Measurements from ENCODE around the gene IPO4. TPM values are rescaled to one million over a fixed set of nuclear protein-coding genes. Genes with fewer than 3 reads are reported as not detected.

IPO4 gene
- total RNA-seq, 1 experiment from 2014 or later = 116 TPM

DNA sequence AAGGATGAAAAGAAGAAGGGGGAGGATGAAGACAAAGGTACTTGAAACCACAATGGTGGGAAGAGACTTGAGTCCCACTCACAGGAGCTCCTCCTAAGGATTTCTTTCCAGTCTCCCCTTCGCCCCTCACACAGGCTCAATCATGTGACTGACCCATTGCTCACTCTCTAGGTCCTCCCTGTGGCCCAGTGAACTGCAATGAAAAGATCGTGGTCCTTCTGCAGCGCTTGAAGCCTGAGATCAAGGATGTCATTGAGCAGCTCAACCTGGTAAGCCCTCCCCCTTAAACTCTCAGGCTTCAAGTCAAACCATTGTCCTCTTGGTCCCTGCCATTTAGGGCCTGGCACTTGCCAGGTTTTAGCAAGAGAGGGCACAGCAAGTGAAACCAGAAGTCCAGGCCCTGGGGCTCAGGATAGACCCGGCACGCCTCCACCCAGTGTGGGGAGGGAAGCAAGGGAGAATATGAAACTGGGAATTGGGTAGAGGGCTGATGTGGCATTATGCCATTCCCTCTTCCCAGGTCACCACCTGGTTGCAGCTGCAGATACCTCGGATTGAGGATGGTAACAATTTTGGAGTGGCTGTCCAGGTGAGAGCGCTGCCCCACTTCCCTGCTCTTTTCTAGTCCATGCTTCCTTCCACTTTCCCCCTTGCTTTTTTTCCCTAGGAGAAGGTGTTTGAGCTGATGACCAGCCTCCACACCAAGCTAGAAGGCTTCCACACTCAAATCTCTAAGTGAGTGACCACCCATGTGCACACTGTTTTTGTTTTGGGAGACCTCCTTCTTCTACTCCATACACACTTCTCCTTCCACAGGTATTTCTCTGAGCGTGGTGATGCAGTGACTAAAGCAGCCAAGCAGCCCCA lies 50.9 kb downstream of the IPO4 start:
- H3K79me2 ChIP-seq (ENCODE audit: insufficient read depth, low read length) = peaks cover 3% of the 10 kb centered on the region; the same call in 1 of the 2 replicates
- no peak overlapping the region for H3K14ac ChIP-seq (ENCODE audit: insufficient read depth, low read length)
- H2BK12ac ChIP-seq (ENCODE audit: insufficient read length, low read depth, low read length) = no peak overlapping the region
- no peak overlapping the region for H3K27ac ChIP-seq (ENCODE audit: insufficient read length, low read depth, low read length)
- Mint-ChIP-seq H3K9me3 (0 out of 5 replicates have a peak, but pooled peaks cover 0 to 2% of the 10 kb centered on the region in 2 experiments), H3K4me3 (peak overlapping the region; percentile 38 to 66; a peak in 4 of 5 replicates), H3K4me1 (peaks cover 31 to 33% of the 10 kb centered on the region in 2 experiments), H3K27me3 (ENCODE audit: low read depth) (no peaks in the 10 kb centered on the region), H3K27ac (peak overlapping the region in 1 of 3 experiments; percentile 54; a peak in 3 of 7 replicates), H3K36me3 (ENCODE audit: insufficient read depth in 1 of 3, low read depth in 3 of 3) (peaks cover 22 to 34% (median 29%) of the 10 kb centered on the region in 3 experiments)
- no peak overlapping the region for H2AFZ ChIP-seq (ENCODE audit: low read length)
- H2BK120ac ChIP-seq (ENCODE audit: low read depth, low read length, poor library complexity, severe bottlenecking) = no peak overlapping the region
- H4K5ac ChIP-seq (ENCODE audit: insufficient read length, low read depth, low read length) = no peak overlapping the region
- H3K9ac ChIP-seq (ENCODE audit: extremely low read depth, insufficient read length, low read length) = no peak overlapping the region
- H4K91ac ChIP-seq (ENCODE audit: insufficient read length, low read depth, low read length) = no peak overlapping the region
- no peaks in the 10 kb centered on the region for H3K4me1 ChIP-seq (ENCODE audit: insufficient read depth, low read length)
- H2AK5ac ChIP-seq (ENCODE audit: insufficient read length, low read length) = no peak overlapping the region
- no peaks in the 10 kb centered on the region for H4K20me1 ChIP-seq (ENCODE audit: control insufficient read depth, insufficient read depth, insufficient read length)
- no peak overlapping the region for H3K56ac ChIP-seq (ENCODE audit: insufficient read length, low read depth, low read length)
- H3K27me3 ChIP-seq (ENCODE audit: insufficient read depth, low read length) = no peaks in the 10 kb centered on the region
- no peak overlapping the region for H2BK5ac ChIP-seq (ENCODE audit: insufficient read length, low read length)
- peaks cover 10% of the 10 kb centered on the region for H3K23me2 ChIP-seq (ENCODE audit: insufficient read length, low read depth, low read length, poor library complexity, severe bottlenecking)
- peaks cover 2% of the 10 kb centered on the region for H3K79me1 ChIP-seq (ENCODE audit: insufficient read depth, low read depth, low read length, poor library complexity, severe bottlenecking)
- TF ChIP-seq, protein P1, sequence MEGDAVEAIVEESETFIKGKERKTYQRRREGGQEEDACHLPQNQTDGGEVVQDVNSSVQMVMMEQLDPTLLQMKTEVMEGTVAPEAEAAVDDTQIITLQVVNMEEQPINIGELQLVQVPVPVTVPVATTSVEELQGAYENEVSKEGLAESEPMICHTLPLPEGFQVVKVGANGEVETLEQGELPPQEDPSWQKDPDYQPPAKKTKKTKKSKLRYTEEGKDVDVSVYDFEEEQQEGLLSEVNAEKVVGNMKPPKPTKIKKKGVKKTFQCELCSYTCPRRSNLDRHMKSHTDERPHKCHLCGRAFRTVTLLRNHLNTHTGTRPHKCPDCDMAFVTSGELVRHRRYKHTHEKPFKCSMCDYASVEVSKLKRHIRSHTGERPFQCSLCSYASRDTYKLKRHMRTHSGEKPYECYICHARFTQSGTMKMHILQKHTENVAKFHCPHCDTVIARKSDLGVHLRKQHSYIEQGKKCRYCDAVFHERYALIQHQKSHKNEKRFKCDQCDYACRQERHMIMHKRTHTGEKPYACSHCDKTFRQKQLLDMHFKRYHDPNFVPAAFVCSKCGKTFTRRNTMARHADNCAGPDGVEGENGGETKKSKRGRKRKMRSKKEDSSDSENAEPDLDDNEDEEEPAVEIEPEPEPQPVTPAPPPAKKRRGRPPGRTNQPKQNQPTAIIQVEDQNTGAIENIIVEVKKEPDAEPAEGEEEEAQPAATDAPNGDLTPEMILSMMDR (conservative IDR thresholded peaks at IDR 0.05) = no peak
- DNase-seq = no peak
- no peak overlapping the region for H3K23ac ChIP-seq (ENCODE audit: insufficient read length, low read depth, low read length)
- H3K9me3 ChIP-seq (ENCODE audit: control insufficient read depth, low read depth, low read length) = no peaks in the 10 kb centered on the region
- H3K4me2 ChIP-seq (ENCODE audit: insufficient read depth, insufficient read length, low read length) = no peak overlapping the region
- no peak overlapping the region for H4K8ac ChIP-seq (replicated peaks; ENCODE audit: insufficient read length, low read depth, low read length)
- no peak overlapping the region for H2BK20ac ChIP-seq (ENCODE audit: low read depth, low read length, poor library complexity, severe bottlenecking)
- H3K4ac ChIP-seq (ENCODE audit: low read depth, low read length) = no peak overlapping the region
- H2BK15ac ChIP-seq (ENCODE audit: low read depth, low read length) = no peak overlapping the region
- WGBS (ENCODE audit: extremely low coverage, insufficient read length, low lambda C conversion rate) = no CpG with 5 or more reads among the region's 8 CpGs
- no peak overlapping the region for H3T11ph ChIP-seq (ENCODE audit: low read length)
- H3K18ac ChIP-seq (ENCODE audit: insufficient read length, low read depth, low read length) = no peak overlapping the region
